DOHH2 (cell line): ENCODE measurements around the gene TRPM2.

Experiments
- H3F3A ChIP-seq: fragments of 200-600 bp; sonication (generic), shearing (Covaris generic); 2 replicates; pipeline ENCODE4 v1.6.0; 2016; ENCODE audit warnings: antibody characterized with exemption, mild to moderate bottlenecking; ENCODE audit not compliant: control insufficient read depth, insufficient read depth
- H3K27ac ChIP-seq: fragments of 200-600 bp; sonication (generic); 2 replicates; pipeline ENCODE4 v1.5.1; 2014; ENCODE audit warnings: low read depth, mild to moderate bottlenecking, low read length, moderate library complexity
- H3K27me3 ChIP-seq: fragments of 200-600 bp; sonication (generic); 2 replicates; pipeline ENCODE4 v1.6.1; 2014; ENCODE audit warnings: mild to moderate bottlenecking, low read length, mixed read lengths; ENCODE audit not compliant: control insufficient read depth
- H3K36me3 ChIP-seq: fragments of 200-600 bp; sonication (generic); 2 replicates; pipeline ENCODE4 v1.6.1; 2014; ENCODE audit warnings: mild to moderate bottlenecking, low read length, moderate library complexity, mixed read lengths; ENCODE audit not compliant: control insufficient read depth
- H3K4me1 ChIP-seq: fragments of 200-600 bp; sonication (generic); 2 replicates; pipeline ENCODE4 v1.6.1; 2014; ENCODE audit warnings: mild to moderate bottlenecking, low read length, mixed read lengths; ENCODE audit not compliant: control insufficient read depth
- H3K4me2 ChIP-seq: fragments of 200-600 bp; sonication (generic); 2 replicates; pipeline ENCODE4 v1.6.0; 2014; ENCODE audit warnings: mild to moderate bottlenecking, low read length, moderate library complexity
- H3K4me3 ChIP-seq: fragments of 200-600 bp; sonication (generic); 2 replicates; pipeline ENCODE4 v1.5.1; 2014; ENCODE audit warnings: mild to moderate bottlenecking, low read length, mixed read lengths
- H3K79me2 ChIP-seq: fragments of 200-600 bp; sonication (generic); 2 replicates; pipeline ENCODE4 v1.6.1; 2014; ENCODE audit warnings: mild to moderate bottlenecking, low read length, mixed read lengths; ENCODE audit not compliant: control insufficient read depth
- H3K9me2 ChIP-seq: fragments of 200-600 bp; sonication (generic); replicated peaks from 2 replicates; pipeline ENCODE4 v1.6.1; 2014; ENCODE audit warnings: mild to moderate bottlenecking, low read length, mixed read lengths; ENCODE audit not compliant: control insufficient read depth
- H3K9me3 ChIP-seq: fragments of 200-600 bp; sonication (generic); 2 replicates; pipeline ENCODE4 v1.6.1; 2014; ENCODE audit warnings: antibody characterized with exemption, low read length, mixed read lengths; ENCODE audit not compliant: control insufficient read depth, insufficient read depth
- H4K20me1 ChIP-seq: fragments of 200-600 bp; sonication (generic); 2 replicates; pipeline ENCODE4 v1.6.0; 2014; ENCODE audit warnings: low read depth, mild to moderate bottlenecking, antibody characterized with exemption, low read length, moderate library complexity; ENCODE audit not compliant: control insufficient read depth, insufficient read depth
- EZH2phosphoT487 ChIP-seq: fragments of 200-600 bp; sonication (generic); IDR thresholded peaks from 2 replicates; pipeline ENCODE4 v1.6.1; 2017; ENCODE audit warnings: borderline replicate concordance, mild to moderate bottlenecking, antibody characterized with exemption, low read length, moderate library complexity, mixed read lengths
- TF ChIP-seq, protein P1 (sequence below): fragments of 200-600 bp; sonication (generic); IDR thresholded peaks from one replicate; pipeline ENCODE4 v1.5.1; 2014; ENCODE audit warnings: antibody characterized with exemption, mild to moderate bottlenecking, low read depth, low read length; ENCODE audit not compliant: poor library complexity, severe bottlenecking

TRPM2 gene

GRCh38 chr21:44464351-44464750, 110.9 kb downstream of the TRPM2 start:
- TF ChIP-seq, protein P1, sequence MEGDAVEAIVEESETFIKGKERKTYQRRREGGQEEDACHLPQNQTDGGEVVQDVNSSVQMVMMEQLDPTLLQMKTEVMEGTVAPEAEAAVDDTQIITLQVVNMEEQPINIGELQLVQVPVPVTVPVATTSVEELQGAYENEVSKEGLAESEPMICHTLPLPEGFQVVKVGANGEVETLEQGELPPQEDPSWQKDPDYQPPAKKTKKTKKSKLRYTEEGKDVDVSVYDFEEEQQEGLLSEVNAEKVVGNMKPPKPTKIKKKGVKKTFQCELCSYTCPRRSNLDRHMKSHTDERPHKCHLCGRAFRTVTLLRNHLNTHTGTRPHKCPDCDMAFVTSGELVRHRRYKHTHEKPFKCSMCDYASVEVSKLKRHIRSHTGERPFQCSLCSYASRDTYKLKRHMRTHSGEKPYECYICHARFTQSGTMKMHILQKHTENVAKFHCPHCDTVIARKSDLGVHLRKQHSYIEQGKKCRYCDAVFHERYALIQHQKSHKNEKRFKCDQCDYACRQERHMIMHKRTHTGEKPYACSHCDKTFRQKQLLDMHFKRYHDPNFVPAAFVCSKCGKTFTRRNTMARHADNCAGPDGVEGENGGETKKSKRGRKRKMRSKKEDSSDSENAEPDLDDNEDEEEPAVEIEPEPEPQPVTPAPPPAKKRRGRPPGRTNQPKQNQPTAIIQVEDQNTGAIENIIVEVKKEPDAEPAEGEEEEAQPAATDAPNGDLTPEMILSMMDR = no peak
- no peak for TF ChIP-seq EZH2phosphoT487
- H3K27me3 ChIP-seq = no peaks in the 10 kb centered on the region

DNA sequence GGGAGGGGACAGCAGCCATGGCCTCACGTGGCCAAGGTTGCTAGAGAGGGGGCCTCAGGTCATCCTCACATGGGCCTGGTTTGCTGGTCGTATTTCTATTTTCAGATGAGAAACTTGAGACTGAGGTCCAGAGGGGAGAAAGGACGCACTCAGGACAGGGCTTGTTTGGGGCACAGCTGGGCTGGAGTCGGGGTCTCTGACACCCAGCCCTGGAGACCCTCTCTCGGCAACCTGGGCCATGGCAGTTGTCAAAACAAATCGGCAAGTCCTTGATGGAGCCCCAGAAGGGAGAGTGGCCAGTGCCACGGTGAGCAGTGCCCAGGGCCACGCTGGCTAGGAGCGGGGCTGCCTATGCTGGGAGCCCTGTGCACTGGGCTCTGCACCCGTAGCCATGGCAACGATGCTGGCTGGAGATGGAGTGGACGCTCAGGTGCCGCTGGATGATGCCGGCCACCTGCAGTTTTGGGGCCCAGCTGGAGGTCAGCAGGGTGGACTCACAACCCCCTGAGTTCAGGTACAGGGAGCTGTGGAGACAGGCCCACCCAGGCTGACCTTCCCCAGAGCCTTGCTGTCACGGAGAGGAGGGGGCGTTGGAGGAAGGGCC, 113.0 kb downstream of the TRPM2 start:
- no peak for TF ChIP-seq EZH2phosphoT487
- TF ChIP-seq, protein P1 = no peak
- H3K27me3 ChIP-seq = no peaks in the 10 kb centered on the region
- no peak overlapping the region for H3K4me3 ChIP-seq
- H3K27ac ChIP-seq = no peak overlapping the region
- H3K79me2 ChIP-seq = no peaks in the 10 kb centered on the region
- no peaks in the 10 kb centered on the region for H3K9me3 ChIP-seq
- H3K9me2 ChIP-seq = no peaks in the 10 kb centered on the region
- H3K4me1 ChIP-seq = no peaks in the 10 kb centered on the region
- H3K36me3 ChIP-seq = no peaks in the 10 kb centered on the region
- H4K20me1 ChIP-seq = no peaks in the 10 kb centered on the region
- H3F3A ChIP-seq = no peaks in the 10 kb centered on the region
- no peak overlapping the region for H3K4me2 ChIP-seq

More at GRCh38 chr21:44464351-44464750, 110.9 kb downstream of the TRPM2 start:
- H3K9me2 ChIP-seq = no peaks in the 10 kb centered on the region
- H3F3A ChIP-seq = no peaks in the 10 kb centered on the region
- H3K36me3 ChIP-seq = no peaks in the 10 kb centered on the region
- no peaks in the 10 kb centered on the region for H3K9me3 ChIP-seq
- H3K4me3 ChIP-seq = no peak overlapping the region
- H3K27ac ChIP-seq = no peak overlapping the region
- H3K4me2 ChIP-seq = no peak overlapping the region
- no peaks in the 10 kb centered on the region for H3K79me2 ChIP-seq
- no peaks in the 10 kb centered on the region for H4K20me1 ChIP-seq
- H3K4me1 ChIP-seq = no peaks in the 10 kb centered on the region

DNA sequence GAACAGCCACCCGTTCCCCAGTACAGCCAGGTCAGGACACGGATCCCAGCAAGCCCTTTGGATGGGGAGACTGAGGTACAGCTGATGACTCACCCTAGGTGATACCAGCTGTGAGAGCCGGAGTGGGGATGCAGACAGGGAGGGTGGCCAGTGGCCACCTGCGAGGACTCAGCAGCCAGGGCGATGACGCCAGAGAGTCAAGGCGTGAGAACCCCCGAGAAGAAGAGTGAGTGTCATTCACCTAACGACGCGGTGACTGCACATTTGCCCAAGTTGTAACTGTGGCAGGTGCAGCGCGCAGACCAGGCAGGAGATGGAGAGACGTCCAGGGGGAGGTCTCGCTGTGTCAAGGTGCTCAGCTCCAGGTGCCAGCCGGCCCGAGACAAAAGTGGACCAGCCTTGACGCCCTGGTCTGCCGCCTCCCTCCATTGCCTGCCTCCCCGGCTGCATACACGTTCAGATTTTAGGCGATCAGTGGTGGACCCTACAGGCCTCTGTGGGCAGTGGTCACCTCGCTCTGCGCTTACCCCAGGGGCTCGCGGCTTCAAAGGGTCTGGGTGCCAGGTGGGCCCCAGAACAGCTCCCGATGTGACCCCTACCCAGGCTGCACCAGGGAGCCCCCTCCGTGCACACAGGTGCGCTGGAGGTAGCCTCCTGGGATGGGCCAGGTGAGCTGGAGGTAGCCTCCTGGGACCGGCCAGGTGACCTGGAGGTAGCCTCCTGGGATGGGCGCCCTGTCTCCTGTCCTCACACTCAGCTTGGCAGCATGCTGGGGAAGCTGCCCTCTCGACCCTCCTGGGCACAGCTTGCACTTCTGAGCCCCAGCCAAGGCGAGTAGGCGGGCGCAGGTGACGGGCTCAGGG, 113.8 kb downstream of the TRPM2 start:
- H3K79me2 ChIP-seq = no peaks in the 10 kb centered on the region
- no peaks in the 10 kb centered on the region for H3K9me2 ChIP-seq
- no peak overlapping the region for H3K4me2 ChIP-seq
- H3F3A ChIP-seq = no peaks in the 10 kb centered on the region
- TF ChIP-seq, protein P1 = no peak
- TF ChIP-seq EZH2phosphoT487 = no peak
- H3K4me3 ChIP-seq = no peak overlapping the region
- H3K27me3 ChIP-seq = no peaks in the 10 kb centered on the region
- H3K27ac ChIP-seq = no peak overlapping the region
- H3K36me3 ChIP-seq = no peaks in the 10 kb centered on the region
- H3K9me3 ChIP-seq = no peaks in the 10 kb centered on the region
- H3K4me1 ChIP-seq = no peaks in the 10 kb centered on the region
- H4K20me1 ChIP-seq = no peaks in the 10 kb centered on the region
